Activated naive CD8-positive, alpha-beta T cell treated with anti-CD3 and anti-CD28 coated beads, Interleukin-2, amount 50 U/mL, for 16 hours (primary cell): ENCODE data around the gene RARG.
A peak's percentile ranks its signal among the peaks of the same experiment; 100 is the strongest.

Source experiments
- DNase-seq: peaks from one replicate; pipeline ENCODE4 v3.0.0-alpha.2; 2020; ENCODE audit warnings: low read depth, low spot score

The RARG gene

GRCh38 chr12:53224061-53224896 lies 7.7 kb downstream of the RARG start:
- DNase-seq, result no peak

DNA sequence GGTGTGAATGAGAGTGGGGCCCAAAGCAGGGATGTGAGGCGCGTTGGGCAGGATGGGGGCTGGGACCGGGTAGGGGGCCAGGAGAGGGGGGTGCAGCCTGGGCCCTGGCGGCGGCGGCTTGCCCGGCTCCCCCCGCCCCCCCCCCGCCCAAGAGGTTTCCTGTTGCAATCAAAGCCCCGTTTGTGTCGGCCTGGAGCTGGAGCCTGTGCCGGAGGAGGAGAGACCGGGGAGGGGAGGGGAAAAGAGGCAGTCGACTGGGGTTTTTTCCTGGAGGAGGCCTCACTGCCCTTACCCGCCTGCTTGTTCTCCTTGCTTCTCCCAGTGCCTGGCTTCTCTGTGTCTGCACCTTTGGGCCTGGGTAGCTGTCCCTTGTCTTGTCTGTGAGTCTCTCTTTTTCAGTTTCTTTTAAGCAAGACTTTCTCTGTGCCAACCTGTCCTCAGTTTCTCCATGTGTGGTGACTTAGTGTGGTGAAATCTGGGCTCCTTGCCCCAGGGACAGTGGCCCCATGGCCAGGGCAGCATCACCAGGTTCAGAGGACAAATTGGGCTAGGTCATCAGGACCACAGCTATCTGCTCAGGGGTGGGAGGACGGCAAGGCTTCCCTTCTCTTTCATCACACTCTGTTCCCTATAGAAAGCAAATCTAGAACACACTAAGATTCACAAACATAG lies 8.5 kb downstream of the RARG start:
- no peak for DNase-seq

GRCh38 chr12:53222806-53223261 lies 9.2 kb downstream of the RARG start:
- no peak for DNase-seq

DNA sequence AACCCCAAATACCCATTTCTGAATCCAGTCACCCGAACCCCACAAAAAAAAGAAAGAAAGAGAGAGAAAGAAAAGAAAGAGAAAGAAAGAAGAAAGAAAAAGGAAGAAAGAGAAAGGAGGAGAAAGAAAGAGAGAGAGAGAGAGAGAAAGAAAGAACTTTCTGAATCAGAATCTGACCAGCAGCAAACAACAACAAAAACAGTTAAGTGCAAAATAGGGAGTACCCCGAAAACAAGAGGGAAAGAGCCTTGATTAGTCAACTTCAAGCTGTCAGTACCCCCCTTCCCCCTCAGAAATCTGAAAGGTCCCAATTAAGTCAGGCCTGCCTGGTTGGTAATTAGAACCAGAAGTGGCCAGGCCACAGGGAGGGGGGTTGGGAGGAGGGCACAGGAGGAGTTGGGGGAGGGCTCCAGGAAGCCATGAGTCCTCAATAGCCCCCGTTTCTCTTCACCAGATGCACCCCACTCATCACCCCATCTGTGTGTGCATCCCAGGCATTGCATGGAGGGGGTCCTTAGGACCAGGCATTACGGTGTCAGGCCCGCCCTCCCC lies 9.8 kb downstream of the RARG start:
- no peak for DNase-seq

DNA sequence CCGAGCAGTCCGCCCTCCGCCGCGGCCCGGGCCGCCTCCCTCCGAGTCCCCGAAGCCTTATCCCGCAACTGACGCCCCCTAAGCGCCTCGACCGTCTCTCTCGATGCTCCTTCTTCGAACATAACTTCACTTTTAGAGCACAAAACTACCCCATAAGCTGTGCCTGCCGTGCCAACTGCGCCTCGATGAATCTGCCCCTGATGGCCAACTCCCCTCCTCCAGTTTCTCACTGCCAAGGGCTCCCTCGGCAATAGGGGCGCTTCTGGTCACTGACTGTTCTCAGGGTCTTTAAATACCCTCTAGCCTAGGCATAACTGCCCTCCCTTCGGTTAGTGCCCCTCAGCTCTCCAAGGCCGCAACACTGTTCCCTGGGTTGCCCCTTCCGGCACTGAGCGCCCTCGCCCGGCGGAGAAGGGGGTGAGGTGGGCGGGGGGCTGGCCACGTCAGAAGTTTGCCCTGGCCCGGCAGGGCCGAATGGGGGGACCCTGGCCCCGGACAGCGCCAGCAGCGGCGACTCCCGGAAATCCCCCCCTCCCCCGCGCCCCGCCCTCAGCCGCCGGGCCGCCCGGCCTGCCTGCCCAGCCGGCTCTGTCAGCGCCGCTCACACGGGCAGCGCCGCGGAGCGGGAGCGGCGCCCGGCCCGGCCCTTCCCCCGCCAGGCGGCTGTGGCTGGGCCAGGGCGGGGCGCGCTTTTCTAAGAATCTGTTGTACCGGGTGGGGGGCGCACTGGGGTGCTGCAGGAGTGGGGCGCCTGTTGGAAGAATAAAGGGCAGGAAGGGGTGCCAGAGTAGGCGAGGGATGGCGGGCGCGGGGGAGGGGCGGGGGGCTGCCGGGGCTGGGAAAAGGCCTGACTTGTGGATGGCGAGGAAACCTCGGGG lies 10.6 kb downstream of the RARG start:
- DNase-seq, result no peak

GRCh38 chr12:53220694-53221202 lies 11.3 kb downstream of the RARG start:
- peak; percentile 66 for DNase-seq

DNA sequence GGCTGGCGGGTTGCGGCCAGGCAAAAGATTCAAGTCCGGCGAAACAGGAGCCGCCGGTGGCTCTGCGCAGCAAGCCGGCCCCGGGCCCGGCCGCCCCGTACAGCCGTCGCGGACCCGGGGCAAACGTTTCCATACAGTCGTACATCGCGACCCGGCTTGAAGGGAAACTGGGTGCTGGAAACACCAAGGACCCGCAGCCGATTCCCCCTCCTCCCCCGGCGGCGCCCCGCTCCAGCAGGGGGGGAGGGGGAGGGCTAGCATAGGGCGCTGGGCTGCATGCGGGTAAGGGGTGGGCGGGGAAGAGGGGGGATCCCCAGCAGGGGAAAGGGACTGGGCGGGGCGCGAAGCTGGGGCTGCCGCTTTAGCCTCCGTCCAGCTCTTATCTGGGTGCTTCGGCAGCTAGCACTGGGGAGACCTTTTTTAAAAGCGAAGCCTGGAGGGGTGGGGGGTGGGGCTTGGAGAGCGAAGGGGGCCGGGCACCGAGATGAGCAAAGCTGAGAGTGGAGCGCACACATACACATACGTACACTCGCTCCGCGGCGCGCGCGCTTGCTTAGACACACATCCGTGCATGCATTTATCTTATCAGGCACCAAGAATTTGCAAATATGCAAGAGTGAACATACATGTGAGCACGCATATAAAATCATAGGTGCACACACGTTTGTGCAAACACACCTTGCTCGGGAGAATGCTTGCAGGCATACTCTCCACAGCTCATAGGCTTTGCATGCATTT lies 11.9 kb downstream of the RARG start:
- peak; percentile 58 for DNase-seq

- DNase-seq, result peak; percentile 64
Measured at GRCh38 chr12:53219292-53219955, 12.6 kb downstream of the RARG start.

- DNase-seq, result no peak
Measured at GRCh38 chr12:53218551-53219291, 13.3 kb downstream of the RARG start.

DNA sequence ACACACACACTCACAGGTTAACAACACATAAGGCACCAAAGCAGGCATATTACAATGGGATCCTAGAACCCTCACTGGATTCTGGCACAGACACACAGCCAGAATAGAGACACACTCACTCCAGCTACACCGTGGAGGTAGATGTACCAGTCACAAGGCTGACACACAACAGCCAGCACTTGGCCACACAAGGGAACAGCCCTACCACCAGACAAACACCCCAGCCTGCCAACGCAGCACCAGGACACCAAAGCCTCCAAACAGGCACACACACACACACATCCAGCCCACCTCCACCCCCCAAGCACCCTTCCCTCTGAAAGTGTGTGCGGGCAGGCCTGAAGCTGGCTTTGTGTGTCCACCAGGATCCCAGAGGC lies 14.1 kb downstream of the RARG start:
- DNase-seq, result no peak

GRCh38 chr12:53217051-53217930 lies 14.7 kb downstream of the RARG start:
- no peak for DNase-seq

- DNase-seq, result no peak
Measured at GRCh38 chr12:53215497-53215896, 16.5 kb downstream of the RARG start.

DNA sequence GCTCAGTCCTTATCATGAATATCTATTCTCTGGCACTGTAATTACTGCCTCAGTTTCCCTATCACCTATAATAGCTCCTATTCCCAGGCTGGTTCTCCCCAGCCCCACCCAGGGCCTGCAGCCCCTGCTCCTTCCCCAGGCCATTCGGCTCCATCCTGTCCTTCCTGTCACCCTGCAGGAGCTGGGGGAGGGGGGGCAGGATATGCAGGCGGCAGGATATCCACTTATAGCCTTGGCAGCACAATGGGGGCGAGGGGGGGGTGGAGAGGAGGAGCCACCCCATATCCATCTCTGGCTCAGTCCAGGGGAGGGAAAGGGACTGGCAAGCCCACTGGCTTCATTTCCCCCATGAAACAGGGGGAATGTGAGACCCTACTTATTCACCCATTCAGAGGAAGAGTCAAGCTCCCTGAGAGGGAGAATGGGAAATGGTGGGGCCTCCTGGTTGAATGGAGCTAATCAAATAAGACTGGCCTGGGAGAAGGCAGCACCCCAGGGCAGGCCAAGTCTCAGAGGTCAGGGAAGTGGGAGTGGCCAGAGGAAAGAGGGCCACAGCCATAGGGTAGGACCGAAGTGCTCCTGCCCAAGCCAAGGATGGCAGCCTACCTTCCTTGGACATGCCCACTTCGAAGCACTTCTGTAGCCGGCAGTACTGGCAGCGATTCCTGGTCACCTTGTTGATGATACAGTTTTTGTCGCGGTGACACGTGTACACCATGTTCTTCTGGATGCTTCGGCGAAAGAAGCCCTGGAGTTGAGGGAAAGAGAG lies 17.1 kb downstream of the RARG start:
- no peak for DNase-seq

GRCh38 chr12:53214221-53214620 lies 17.8 kb downstream of the RARG start:
- DNase-seq, result no peak

DNA sequence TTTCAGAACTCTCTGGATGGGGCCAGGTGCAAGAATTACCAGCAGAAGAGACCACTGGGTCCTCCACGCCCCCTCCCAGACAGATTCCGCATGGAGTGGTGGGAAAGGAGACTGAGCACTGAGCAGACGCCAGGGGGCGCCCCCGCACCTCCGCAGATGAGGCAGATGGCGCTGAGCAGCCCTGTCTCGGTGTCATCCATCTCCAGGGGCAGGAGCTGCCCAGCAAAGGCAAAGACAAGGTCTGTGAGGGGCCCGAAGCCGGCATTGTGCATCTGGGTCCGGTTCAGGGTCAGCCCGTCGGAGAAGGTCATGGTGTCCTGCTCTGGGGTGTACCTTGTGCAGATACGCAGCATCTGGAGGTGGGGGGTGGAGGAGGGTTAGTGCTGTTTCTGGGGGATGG lies 18.7 kb downstream of the RARG start:
- DNase-seq, result peak; percentile 59

- no peak for DNase-seq
Measured at GRCh38 chr12:53212931-53213330, 19.1 kb downstream of the RARG start.

DNA sequence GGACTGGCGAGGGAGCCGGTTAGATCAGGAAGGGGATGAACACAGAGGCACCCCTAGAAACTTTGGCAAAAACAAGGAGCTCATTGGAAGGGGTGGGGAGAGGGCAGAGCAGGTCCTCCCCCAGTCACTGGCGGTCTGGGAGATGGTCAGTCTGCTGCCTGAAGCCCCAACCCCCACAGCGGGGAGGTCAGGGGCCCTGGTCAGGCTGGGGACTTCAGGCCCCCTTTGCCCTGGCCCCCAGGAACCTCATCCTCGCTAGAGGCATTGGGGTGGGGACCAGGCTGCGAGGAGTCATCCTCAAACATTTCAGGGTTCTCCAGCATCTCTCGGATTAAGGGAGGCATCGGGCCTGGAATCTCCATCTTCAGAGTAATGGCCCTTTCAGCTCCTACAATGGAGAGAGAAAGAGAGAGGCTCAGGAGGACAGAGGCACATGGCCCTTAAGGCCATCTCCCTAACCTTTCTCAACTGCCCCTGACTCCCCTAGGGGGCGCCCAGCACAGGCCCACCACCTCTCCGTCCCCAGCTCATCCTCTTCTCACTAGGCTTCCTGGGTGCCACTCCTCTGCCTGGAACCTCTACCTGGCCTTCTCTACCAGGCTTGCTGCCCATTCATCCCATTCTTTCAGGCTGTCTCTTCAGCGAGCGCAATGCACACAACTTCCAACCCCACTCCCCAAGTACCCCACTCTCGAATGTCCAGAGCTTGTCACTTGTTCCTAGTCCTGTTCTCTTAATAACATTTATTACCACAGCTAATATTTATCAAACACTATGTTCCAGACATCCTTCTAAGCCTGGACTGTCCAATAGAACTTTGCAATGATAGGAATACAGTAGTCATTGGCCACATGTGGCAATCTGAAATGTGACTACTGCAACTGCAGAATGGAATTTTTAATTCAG lies 20.3 kb downstream of the RARG start:
- no peak for DNase-seq
